K562 (cell line): ENCODE results near the gene CNPY2. TPM values are rescaled to one million over a fixed set of nuclear protein-coding genes. Genes with fewer than 3 reads are reported as not detected.

ENCODE experiments used
- ATAC-seq: fragments of 200-7000 bp; cut with Tn5 transposase; 3 replicates; pipeline ENCODE4 v1.9.1; 2020; ENCODE audit warnings: moderate library complexity
- BruUV-seq: library from RNA; stranded (reverse); fragments of 400-500 nt; replicated peaks from 2 replicates; lab custom pipeline; 2021; lab: Mats Ljungman, UMichigan
- CTCF ChIA-PET: fragments of 300-600 bp; formaldehyde crosslinking; extraction: SDS; loops from one replicate; lab custom pipeline; 2021; ENCODE audit warnings: low intra/inter-chr PET ratio; lab: Yijun Ruan, JAX
- POLR2A ChIA-PET: fragments of 300-600, 350-650 bp; sonication (Branson Sonifier 250); formaldehyde crosslinking; extraction: SDS; loops from one replicate; lab custom pipeline; 2021; ENCODE audit warnings: antibody characterized with exemption, inconsistent platforms; lab: Yijun Ruan, JAX
- DNase-seq, 4 experiments: peaks; one replicate each; pipeline versions ENCODE4 v3.0.0 to v3.0.0-alpha.2; 2011 to 2018; ENCODE audit warnings: low spot score in 3 of 4, mixed read lengths in 3 of 4; ENCODE audit errors: extremely low read depth in 1 of 4
- FAIRE-seq: peaks from 2 replicates; lab custom pipeline; 2011; peaks lifted over from hg19 to GRCh38; lab: Jason Lieb, UNC
- H2AFZ ChIP-seq: 2 replicates; pipeline ENCODE4 v1.6.0; 2011; ENCODE audit warnings: low read depth, low read length, control low read depth, inconsistent platforms
- H3K27ac ChIP-seq: fragments of 200-600 bp; 3 replicates; pipeline ENCODE4 v1.8.0; 2011; ENCODE audit warnings: low read depth, mild to moderate bottlenecking, control low read depth, inconsistent platforms, low read length, moderate library complexity, mixed read lengths; ENCODE audit errors: extremely low read depth
- H3K27me3 ChIP-seq, 2 experiments: fragments of 300-600 bp in 1 of 2; 2 replicates in 1 of 2; 3 replicates in 1 of 2; pipeline versions ENCODE4 v1.6.0 to v1.8.0; 2011; ENCODE audit warnings: inconsistent platforms in 2 of 2, low read length in 2 of 2, mild to moderate bottlenecking in 1 of 2, mixed read lengths in 1 of 2, moderate library complexity in 1 of 2; ENCODE audit not compliant: control insufficient read depth in 2 of 2, insufficient read depth in 2 of 2
- H3K36me3 ChIP-seq: fragments of 300-600 bp; 3 replicates; pipeline ENCODE4 v1.8.0; 2011; ENCODE audit warnings: mild to moderate bottlenecking, low read length, inconsistent platforms; ENCODE audit not compliant: control insufficient read depth, insufficient read depth
- H3K4me1 ChIP-seq, 2 experiments: fragments of 200-600 bp in 1 of 2; replicated peaks in 1 of 2; 2 replicates in 1 of 2; 3 replicates in 1 of 2; pipeline versions ENCODE4 v1.5.1 to v1.8.0; 2011; ENCODE audit warnings: inconsistent platforms in 2 of 2, low read length in 2 of 2, mild to moderate bottlenecking in 1 of 2, mixed read lengths in 1 of 2, moderate library complexity in 1 of 2; ENCODE audit not compliant: control insufficient read depth in 2 of 2, insufficient read depth in 2 of 2
- H3K4me2 ChIP-seq: 2 replicates; pipeline ENCODE4 v1.6.1; 2011; ENCODE audit warnings: low read length, control low read depth, inconsistent platforms, mixed read lengths; ENCODE audit not compliant: insufficient read depth
- H3K4me3 ChIP-seq: fragments of 200-600 bp; sonication (generic), shearing (Covaris generic); 2 replicates; pipeline ENCODE4 v1.5.1; 2016; ENCODE audit warnings: control low read depth, inconsistent platforms
- H3K79me2 ChIP-seq: fragments of 200-600 bp; 3 replicates; pipeline ENCODE4 v1.8.0; 2011; ENCODE audit warnings: low read length, inconsistent platforms; ENCODE audit not compliant: control insufficient read depth, insufficient read depth
- H3K9ac ChIP-seq, 2 experiments: 2 replicates each; pipeline versions ENCODE4 v1.6.0 to v1.6.1; 2011; ENCODE audit warnings: low read depth in 2 of 2, low read length in 2 of 2, control low read depth in 1 of 2, inconsistent platforms in 1 of 2, mild to moderate bottlenecking in 1 of 2, mixed read lengths in 1 of 2; ENCODE audit not compliant: insufficient read depth in 1 of 2
- H3K9me1 ChIP-seq: one replicate; pipeline ENCODE4 v1.6.0; 2011; ENCODE audit warnings: inconsistent platforms, mild to moderate bottlenecking, low read length, moderate library complexity; ENCODE audit not compliant: control insufficient read depth, insufficient read depth
- H3K9me3 ChIP-seq: replicated peaks from 2 replicates; pipeline ENCODE4 v1.5.1; 2011; ENCODE audit warnings: low read depth, low read length, inconsistent platforms; ENCODE audit not compliant: control insufficient read depth, insufficient read depth
- H4K20me1 ChIP-seq: replicated peaks from 2 replicates; pipeline ENCODE4 v1.6.1; 2011; ENCODE audit warnings: low read length, inconsistent platforms, mixed read lengths; ENCODE audit not compliant: control insufficient read depth, insufficient read depth
- AFF1 ChIP-seq, 2 experiments: fragments of 450-650 bp; IDR thresholded peaks; 2 replicates each; pipeline ENCODE4 v1.6.1; 2018; ENCODE audit warnings: mild to moderate bottlenecking in 2 of 2, low read depth in 1 of 2; ENCODE audit not compliant: partially characterized antibody in 2 of 2
- BRD4 ChIP-seq: fragments of 200-600 bp; sonication (generic); IDR thresholded peaks from 2 replicates; pipeline ENCODE4 v1.6.1; 2017; ENCODE audit warnings: inconsistent platforms
- ILK ChIP-seq: fragments of 450-650 bp; IDR thresholded peaks from 2 replicates; pipeline ENCODE4 v1.6.1; 2016; ENCODE audit warnings: missing genetic modification characterization, low read depth, mild to moderate bottlenecking, missing compliant biosample characterization, moderate library complexity, borderline replicate concordance
- PURB ChIP-seq: sonication (generic); formaldehyde crosslinking; IDR thresholded peaks from 2 replicates; pipeline ENCODE4 v1.9.0; 2021; ENCODE audit warnings: low read depth, mild to moderate bottlenecking, missing genetic modification reagents
- SRSF9 ChIP-seq: fragments of 200-400 bp; formaldehyde crosslinking; IDR thresholded peaks from 2 replicates; pipeline ENCODE4 v1.6.1; 2017; ENCODE audit warnings: low read depth, low read length, borderline replicate concordance
- TOE1 ChIP-seq, 2 experiments: fragments of 450-650 bp in 1 of 2; sonication (generic) in 1 of 2; formaldehyde crosslinking in 1 of 2; IDR thresholded peaks; 2 replicates each; pipeline versions ENCODE4 v1.7.1 to v1.8.0; 2016 to 2022; ENCODE audit warnings: borderline replicate concordance in 2 of 2, mild to moderate bottlenecking in 2 of 2, antibody characterized with exemption in 1 of 2, inconsistent platforms in 1 of 2, low read depth in 1 of 2, missing genetic modification reagents in 1 of 2, moderate library complexity in 1 of 2
- ZNF609 ChIP-seq: sonication (generic); formaldehyde crosslinking; IDR thresholded peaks from 2 replicates; pipeline ENCODE4 v1.8.1; 2023; ENCODE audit warnings: missing genetic modification reagents, mild to moderate bottlenecking, borderline replicate concordance
- WGBS: fragments of 100-300 bp; shearing (Covaris generic); methylation state at CpG from one replicate; pipeline ENCODE4 v1.1.6; 2016; ENCODE audit warnings: low coverage, mixed read lengths; ENCODE audit not compliant: insufficient coverage; ENCODE audit errors: missing lambda C conversion rate; 5-methylcytosine and 5-hydroxymethylcytosine counted together
- in situ Hi-C: fragments of 300-500 bp; cut with MboI; formaldehyde crosslinking; loops from 4 replicates; pipeline ENCODE4 v1.15.0; 2018; ENCODE audit warnings: inconsistent platforms, mixed read lengths
- intact Hi-C: fragments of 100-400 bp; cut with micrococcal nuclease; formaldehyde crosslinking; loops from 2 replicates; pipeline ENCODE4 v1.14.2; 2022
- polyA plus RNA-seq, 8 experiments: library from polyadenylated mRNA; depleted of rRNA in 4 of 8; stranded (reverse) in 5 of 8; unstranded in 3 of 8; fragments of >200 nt; fragmentation: Nextera tagmentation in 2 of 8; fragmentation: Illumina TruSeq in 1 of 8; extraction: Ambion mirVana in 2 of 8; extraction: Trizol in 1 of 8; gene quantifications; 2 replicates each; pipeline versions ENCODE4 v1.2.1 to v1.2.3, GENCODE V29; 2011 to 2014; ENCODE audit warnings: inconsistent platforms in 1 of 8, missing spikeins in 1 of 8
- total RNA-seq, 7 experiments: library from RNA; depleted of rRNA in 6 of 7; stranded (reverse); fragments of >200 nt in 6 of 7; fragmentation: Illumina TruSeq in 2 of 7; extraction: Trizol in 2 of 7; gene quantifications; 2 replicates each; pipeline versions ENCODE4 v1.2.1 to v1.2.3, GENCODE V29; 2011 to 2021; ENCODE audit warnings: low replicate concordance in 1 of 7

The CNPY2 gene
- total and polyA plus RNA-seq, 9 of the 15 experiments (the other 6 are each of a cell fraction or from before 2014, with no cell fraction given) = 33.8 to 190 (median 138) TPM

- no peak for TF ChIP-seq AFF1 (IDR thresholded peaks at IDR 0.05; ENCODE audit: low read depth in 1 of 2, partially characterized antibody in 2 of 2)
- TF ChIP-seq, all 486 proteins: peak for 22
Measured at GRCh38 chr12:56267443-56268071, 48.2 kb downstream of the CNPY2 start (continued).

- Histone ChIP-seq H3K9me3 (no peaks in the 10 kb centered on the region), H3K4me3 (peak within 1 kb of the TSS; percentile 67), H3K79me2 (no peaks in the 10 kb centered on the region), H3K36me3 (peaks cover 26% of the 10 kb centered on the region), H3K27me3 (no peaks in the 10 kb centered on the region), H3K4me1 (peaks cover 11 to 19% of the 10 kb centered on the region in 2 experiments; a peak in 4 of 5 replicates), H3K9ac (peak within 1 kb of the TSS; percentile 71 to 87), H3K9me1 (no peaks in the 10 kb centered on the region), H2AFZ (peak within 1 kb of the TSS; percentile 94), H4K20me1 (no peaks in the 10 kb centered on the region), H3K27ac (peak within 1 kb of the TSS; percentile 77), H3K4me2 (peak within 1 kb of the TSS; percentile 88)
- under 1% methylated on average over 56 of the region's 68 CpGs for WGBS
- ChIA-PET CTCF (interaction anchor here (0.6 to 0.8 kb wide), 2 partner anchors 74 to 307 kb away, joined by 3 to 4 read pairs; no protein-coding TSS in a partner anchor), POLR2A (interaction anchor here (0.6 to 3.3 kb wide), 12 partner anchors 9 to 197 kb away, joined by 3 to 25 read pairs (median 6); partner anchors contain the start of genes ANKRD52, IL23A, RNF41 and SMARCC2)
- ATAC-seq (peak; percentile 93), DNase-seq (peak; percentile 92 to 95 (median 93)), FAIRE-seq (peak; percentile 86)
- intact Hi-C loops = loop anchor here (2.0 kb wide), 2 partner anchors 34 to 42 kb away; partner anchors contain the start of genes CS and NABP2
- in situ Hi-C loops = no loop called here
- BruUV-seq = no TSS peak
- TF ChIP-seq BRD4 (no peak), PURB (no peak), SRSF9 (no peak), TOE1 (IDR thresholded peaks at IDR 0.05; ENCODE audit: borderline replicate concordance) (peak; percentile 35; the same call in 1 of the 2 replicates), TOE1 (CRISPR knock-in tag; IDR thresholded peaks at IDR 0.05; ENCODE audit: borderline replicate concordance, low read depth) (no peak), ILK (tag) (no peak), ZNF609 (CRISPR knock-in tag) (no peak)
Measured at GRCh38 chr12:56266693-56267442, 48.9 kb downstream of the CNPY2 start, which contains the start of gene COQ10A. Gene COQ10A (plus strand): TSS chr12:56266942. CDS start chr12:56267119, 177 bp downstream.
